8988T (cell line): ENCODE results near the gene PLOD3.

ENCODE experiments used
- DNase-seq: peaks from one replicate; pipeline ENCODE4 v3.0.0; 2011

PLOD3 gene

GRCh38 chr7:101239191-101239950 lies 22.0 kb upstream of the PLOD3 start:
- no peak for DNase-seq

- DNase-seq: no peak
These were observed 21.1 kb upstream of the PLOD3 start for GRCh38 chr7:101238226-101239182.

- no peak for DNase-seq
These were observed 20.1 kb upstream of the PLOD3 start, which contains the start of gene CLDN15 for GRCh38 chr7:101237206-101238067. Gene CLDN15 (minus strand): TSS chr7:101237802. CDS start chr7:101237581, 221 bp downstream.

- no peak for DNase-seq
These were observed 19.0 kb upstream of the PLOD3 start for GRCh38 chr7:101236292-101236835.

- no peak for DNase-seq
These were observed 18.1 kb upstream of the PLOD3 start for GRCh38 chr7:101235522-101235921.

- no peak for DNase-seq
These were observed 17.7 kb upstream of the PLOD3 start for GRCh38 chr7:101235050-101235449.

- no peak for DNase-seq
These were observed 17.3 kb upstream of the PLOD3 start for GRCh38 chr7:101234636-101235035.

- no peak for DNase-seq
These were observed 16.6 kb upstream of the PLOD3 start for GRCh38 chr7:101233907-101234547.

- DNase-seq: no peak
These were observed 14.9 kb upstream of the PLOD3 start for GRCh38 chr7:101232141-101232850.

- no peak for DNase-seq
These were observed 14.3 kb upstream of the PLOD3 start for GRCh38 chr7:101231644-101232043.

- no peak for DNase-seq
These were observed 9.3 kb upstream of the PLOD3 start for GRCh38 chr7:101226721-101227120.

- no peak for DNase-seq
These were observed 8.3 kb upstream of the PLOD3 start for GRCh38 chr7:101225650-101226049.

GRCh38 chr7:101223528-101223927 lies 6.1 kb upstream of the PLOD3 start:
- no peak for DNase-seq

GRCh38 chr7:101222275-101222830 lies 5.0 kb upstream of the PLOD3 start:
- DNase-seq: no peak

- DNase-seq: no peak
These were observed 2.9 kb upstream of the PLOD3 start for GRCh38 chr7:101220295-101220694.

- DNase-seq: no peak
These were observed 1.1 kb upstream of the PLOD3 start for GRCh38 chr7:101218236-101219125.

- no peak for DNase-seq
These were observed 457 bp downstream of the PLOD3 start for GRCh38 chr7:101216860-101217387.

GRCh38 chr7:101216001-101216859 lies 1.2 kb downstream of the PLOD3 start:
- DNase-seq: no peak

- no peak for DNase-seq
These were observed 5.4 kb downstream of the PLOD3 start for GRCh38 chr7:101212014-101212413.
